SK-N-SH (cell line): ENCODE results near the gene ISM1.

ENCODE experiments used
- CTCF ChIP-seq: fragments of 200-600 bp; sonication (generic); IDR thresholded peaks from 2 replicates; pipeline ENCODE4 v1.6.1; 2017; ENCODE audit warnings: antibody characterized with exemption, mild to moderate bottlenecking, moderate library complexity
- MAX ChIP-seq: IDR thresholded peaks from 2 replicates; pipeline ENCODE4 v1.4.0; 2012; ENCODE audit warnings: low read depth
- RAD21 ChIP-seq: IDR thresholded peaks from 2 replicates; pipeline ENCODE4 v1.6.1; 2012; ENCODE audit warnings: mild to moderate bottlenecking, low read length
- TAF1 ChIP-seq: IDR thresholded peaks from 2 replicates; pipeline ENCODE4 v1.6.1; 2012; ENCODE audit warnings: low read depth, mild to moderate bottlenecking, low read length, moderate library complexity, borderline replicate concordance

- TF ChIP-seq CTCF, result no peak
- no peak for TF ChIP-seq RAD21
- TF ChIP-seq TAF1, result no peak
- TF ChIP-seq MAX, result no peak
These were observed 219 bp downstream of the ISM1 start for GRCh38 chr20:13221313-13221672.
